ENCODE results near the gene METTL15.

DNA sequence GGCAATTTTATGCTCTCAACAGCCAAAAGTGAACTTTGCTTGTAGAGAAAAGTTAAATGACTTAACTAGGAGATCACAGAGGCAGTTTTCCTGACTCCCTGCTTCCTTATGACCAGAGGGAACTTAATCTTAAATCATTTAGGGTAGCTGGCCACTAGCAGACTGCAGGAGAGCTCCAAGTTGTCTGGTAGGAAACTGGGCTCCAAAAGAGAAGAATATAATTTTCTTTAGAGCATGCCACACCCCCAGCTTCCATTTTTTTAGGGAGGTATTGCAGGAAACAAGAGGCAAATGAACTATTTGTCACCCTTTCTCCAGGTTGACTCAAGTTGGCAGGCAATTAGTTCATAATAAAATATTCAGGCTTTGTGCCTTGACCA is 2.6 kb downstream of the METTL15 start:
- TF ChIP-seq, protein P1, sequence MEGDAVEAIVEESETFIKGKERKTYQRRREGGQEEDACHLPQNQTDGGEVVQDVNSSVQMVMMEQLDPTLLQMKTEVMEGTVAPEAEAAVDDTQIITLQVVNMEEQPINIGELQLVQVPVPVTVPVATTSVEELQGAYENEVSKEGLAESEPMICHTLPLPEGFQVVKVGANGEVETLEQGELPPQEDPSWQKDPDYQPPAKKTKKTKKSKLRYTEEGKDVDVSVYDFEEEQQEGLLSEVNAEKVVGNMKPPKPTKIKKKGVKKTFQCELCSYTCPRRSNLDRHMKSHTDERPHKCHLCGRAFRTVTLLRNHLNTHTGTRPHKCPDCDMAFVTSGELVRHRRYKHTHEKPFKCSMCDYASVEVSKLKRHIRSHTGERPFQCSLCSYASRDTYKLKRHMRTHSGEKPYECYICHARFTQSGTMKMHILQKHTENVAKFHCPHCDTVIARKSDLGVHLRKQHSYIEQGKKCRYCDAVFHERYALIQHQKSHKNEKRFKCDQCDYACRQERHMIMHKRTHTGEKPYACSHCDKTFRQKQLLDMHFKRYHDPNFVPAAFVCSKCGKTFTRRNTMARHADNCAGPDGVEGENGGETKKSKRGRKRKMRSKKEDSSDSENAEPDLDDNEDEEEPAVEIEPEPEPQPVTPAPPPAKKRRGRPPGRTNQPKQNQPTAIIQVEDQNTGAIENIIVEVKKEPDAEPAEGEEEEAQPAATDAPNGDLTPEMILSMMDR (IDR thresholded peaks at IDR 0.05 in 8 of 11, conservative IDR thresholded peaks at IDR 0.05 in 3 of 11) = no peak
- TF ChIP-seq POLR2AphosphoS5 (IDR thresholded peaks at IDR 0.05) = no peak
